OCI-LY7 (cell line): Measurements from ENCODE around the gene ZBED2. TPM values are rescaled to one million over a fixed set of nuclear protein-coding genes. Genes with fewer than 3 reads are reported as not detected.

Source experiments
- BruUV-seq: library from RNA; stranded (reverse); fragments of 400-500 nt; replicated peaks from 2 replicates; lab custom pipeline; 2021; lab: Mats Ljungman, UMichigan
- CTCF ChIA-PET: fragments of 300-600 bp; sonication (Branson Sonifier 250); formaldehyde crosslinking; loops from one replicate; lab custom pipeline; 2022; ENCODE audit warnings: antibody characterized with exemption; ENCODE audit not compliant: unreplicated experiment; lab: Charles Lee
- POLR2A ChIA-PET: fragments of 300-600 bp; sonication (Branson Sonifier 250); formaldehyde crosslinking; loops from one replicate; lab custom pipeline; 2022; ENCODE audit warnings: antibody characterized with exemption; lab: Charles Lee
- DNase-seq: peaks from one replicate; pipeline ENCODE4 v3.0.0-alpha.2; 2015; ENCODE audit warnings: low spot score
- H2AFZ ChIP-seq: fragments of 200-600 bp; sonication (generic), shearing (Covaris generic); 2 replicates; pipeline ENCODE4 v1.6.1; 2014; ENCODE audit warnings: mild to moderate bottlenecking, antibody characterized with exemption, low read length, moderate library complexity
- H3K27ac ChIP-seq: fragments of 200-600 bp; sonication (generic); 2 replicates; pipeline ENCODE4 v1.5.1; 2014; ENCODE audit warnings: mixed run types, low read depth, mild to moderate bottlenecking, moderate library complexity, low read length, inconsistent platforms; ENCODE audit not compliant: poor library complexity, severe bottlenecking
- H3K36me3 ChIP-seq: fragments of 200-600 bp; sonication (generic); 2 replicates; pipeline ENCODE4 v1.6.1; 2014; ENCODE audit warnings: mild to moderate bottlenecking, antibody characterized with exemption, low read length, moderate library complexity, mixed read lengths; ENCODE audit not compliant: insufficient read depth
- H3K4me1 ChIP-seq: fragments of 200-600 bp; sonication (generic); 2 replicates; pipeline ENCODE4 v1.5.1; 2014; ENCODE audit warnings: mild to moderate bottlenecking, low read length; ENCODE audit not compliant: insufficient read depth, poor library complexity, severe bottlenecking
- H3K4me2 ChIP-seq: fragments of 200-600 bp; sonication (generic); 2 replicates; pipeline ENCODE4 v1.6.1; 2014; ENCODE audit warnings: mild to moderate bottlenecking, low read length
- H3K4me3 ChIP-seq: fragments of 200-600 bp; sonication (generic); 2 replicates; pipeline ENCODE4 v1.5.1; 2014; ENCODE audit warnings: mild to moderate bottlenecking, low read depth, low read length; ENCODE audit not compliant: poor library complexity, severe bottlenecking
- H3K79me2 ChIP-seq: fragments of 200-600 bp; sonication (generic); 2 replicates; pipeline ENCODE4 v1.6.1; 2016; ENCODE audit warnings: low read depth, mild to moderate bottlenecking, low read length, moderate library complexity, mixed read lengths; ENCODE audit not compliant: insufficient read depth
- H3K9me2 ChIP-seq: fragments of 200-600 bp; sonication (generic); 2 replicates; pipeline ENCODE4 v1.6.1; 2016; ENCODE audit warnings: mild to moderate bottlenecking, low read length, mixed read lengths; ENCODE audit not compliant: insufficient read depth
- H3K9me3 ChIP-seq: fragments of 200-600 bp; sonication (generic); 2 replicates; pipeline ENCODE4 v1.6.1; 2014; ENCODE audit warnings: mild to moderate bottlenecking, mixed run types, low read length, mixed read lengths
- H4K20me1 ChIP-seq: fragments of 200-600 bp; sonication (generic); 2 replicates; pipeline ENCODE4 v1.6.1; 2014; ENCODE audit warnings: mild to moderate bottlenecking, antibody characterized with exemption, low read length, moderate library complexity, mixed read lengths; ENCODE audit not compliant: insufficient read depth
- CTCF ChIP-seq: fragments of 200-600 bp; sonication (generic); conservative IDR thresholded peaks from 2 replicates; pipeline ENCODE4 v1.5.1; 2014; ENCODE audit warnings: mild to moderate bottlenecking, antibody characterized with exemption, low read length, moderate library complexity, mixed read lengths
- EZH2phosphoT487 ChIP-seq: fragments of 200-600 bp; sonication (generic); IDR thresholded peaks from 2 replicates; pipeline ENCODE4 v1.6.1; 2018; ENCODE audit warnings: low read depth, borderline replicate concordance, mild to moderate bottlenecking, mixed run types, antibody characterized with exemption, low read length, moderate library complexity, mixed read lengths
- intact Hi-C: fragments of 100-400 bp; cut with micrococcal nuclease; formaldehyde crosslinking; loops from one replicate; pipeline ENCODE4 v1.10.0; 2022; ENCODE audit not compliant: unreplicated experiment
- total RNA-seq, 2 experiments: library from RNA; depleted of rRNA in 1 of 2; stranded (reverse); fragments of >200 nt in 1 of 2; shearing (Covaris generic) in 1 of 2; gene quantifications; 2 replicates each; pipeline ENCODE4 v1.2.3, GENCODE V29; 2014 to 2022

Gene ZBED2
- total RNA-seq, 2 experiments from 2014 or later: not detected

DNA sequence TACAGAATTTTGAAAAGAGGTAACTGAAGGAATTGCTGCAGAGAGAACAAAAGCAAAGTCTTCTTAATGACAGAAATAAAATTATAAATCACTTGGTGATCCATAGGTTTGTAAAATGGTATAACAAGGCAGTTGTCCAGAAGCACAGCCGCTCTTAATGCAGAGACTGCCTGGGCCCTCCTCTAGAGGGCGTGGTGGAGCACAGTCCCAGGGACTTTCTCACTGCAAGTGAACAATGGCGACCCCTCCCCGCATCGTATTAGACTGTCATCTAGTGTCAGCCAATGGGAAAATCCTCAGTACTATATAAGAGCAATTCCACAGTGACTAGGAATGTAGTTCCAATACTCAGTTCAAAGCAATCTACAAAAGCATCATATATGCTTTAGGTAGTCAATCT lies 26.4 kb upstream of the ZBED2 start:
- H3K79me2 ChIP-seq: no peaks in the 10 kb centered on the region
- no peaks in the 10 kb centered on the region for H3K9me3 ChIP-seq
- H4K20me1 ChIP-seq: no peaks in the 10 kb centered on the region
- no peaks in the 10 kb centered on the region for H3K4me1 ChIP-seq
- intact Hi-C loops: no loop called here
- H3K36me3 ChIP-seq: no peaks in the 10 kb centered on the region
- BruUV-seq: no TSS peak
- no peaks in the 10 kb centered on the region for H3K9me2 ChIP-seq
- ChIA-PET CTCF (no interaction called here), POLR2A (no interaction called here)
- no peak overlapping the region for H2AFZ ChIP-seq
- no peak overlapping the region for H3K4me3 ChIP-seq
- no peak overlapping the region for H3K4me2 ChIP-seq
- peak; percentile 7 for DNase-seq
- no peak overlapping the region for H3K27ac ChIP-seq
- TF ChIP-seq CTCF (peak; percentile 68), EZH2phosphoT487 (no peak)

DNA sequence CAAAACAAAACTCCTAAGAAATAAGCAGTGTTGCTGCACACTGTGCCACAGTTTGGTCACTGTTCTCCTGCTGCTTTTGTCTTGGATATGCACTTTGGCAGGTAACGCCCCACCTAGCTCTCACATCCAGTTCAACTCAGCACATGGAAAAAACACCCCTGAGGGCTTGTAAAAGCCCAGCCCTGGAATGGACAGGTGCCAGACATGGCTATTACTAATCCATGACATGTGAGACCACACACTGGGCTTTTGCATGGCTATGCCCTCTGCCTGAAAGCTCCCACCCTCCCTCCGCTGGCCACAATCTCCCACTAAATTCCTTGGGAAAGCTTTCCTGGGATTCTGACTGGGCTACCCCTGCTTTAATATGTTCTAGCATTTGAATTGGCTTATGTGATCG lies 24.7 kb upstream of the ZBED2 start:
- no peak overlapping the region for H3K4me2 ChIP-seq
- ChIA-PET CTCF (no interaction called here), POLR2A (no interaction called here)

GRCh38 chr3:111618945-111619344 lies 23.8 kb upstream of the ZBED2 start:
- TF ChIP-seq EZH2phosphoT487: no peak
- TF ChIP-seq CTCF: no peak
- no peaks in the 10 kb centered on the region for H3K79me2 ChIP-seq
- no peak overlapping the region for H3K4me3 ChIP-seq
- CTCF ChIA-PET: no interaction called here
- no peaks in the 10 kb centered on the region for H3K9me2 ChIP-seq
- POLR2A ChIA-PET: no interaction called here
- intact Hi-C loops: no loop called here
- DNase-seq: no peak
- H3K4me1 ChIP-seq: no peaks in the 10 kb centered on the region
- H3K4me2 ChIP-seq: no peak overlapping the region
- no peak overlapping the region for H3K27ac ChIP-seq
- H4K20me1 ChIP-seq: no peaks in the 10 kb centered on the region
- H2AFZ ChIP-seq: no peak overlapping the region
- no TSS peak for BruUV-seq
- no peaks in the 10 kb centered on the region for H3K9me3 ChIP-seq
- H3K36me3 ChIP-seq: no peaks in the 10 kb centered on the region

More for the DNA sequence above, 24.7 kb upstream of the ZBED2 start:
- Histone ChIP-seq H4K20me1 (no peaks in the 10 kb centered on the region), H3K36me3 (no peaks in the 10 kb centered on the region), H3K9me3 (no peaks in the 10 kb centered on the region), H3K79me2 (no peaks in the 10 kb centered on the region), H3K4me1 (no peaks in the 10 kb centered on the region), H3K9me2 (no peaks in the 10 kb centered on the region), H3K4me3 (no peak overlapping the region), H2AFZ (no peak overlapping the region), H3K27ac (no peak overlapping the region)
- intact Hi-C loops: no loop called here
- no TSS peak for BruUV-seq
- no peak for DNase-seq
- TF ChIP-seq CTCF (no peak), EZH2phosphoT487 (no peak)
